Adipose tissue (tissue), 3 donors: Measurements from ENCODE around the gene FLRT1. TPM values are rescaled to one million over a fixed set of nuclear protein-coding genes. Genes with fewer than 3 reads are reported as not detected.

ENCODE experiments used
- H3K27ac ChIP-seq: one replicate; pipeline ENCODE4 v1.5.1; 2013; ENCODE audit warnings: low read depth, low read length
- WGBS, 3 donors: extraction: QIAGEN DNeasy Blood & Tissue Kit; methylation state at CpG; one replicate each; pipeline ENCODE4 v1.1.7; 2013; 5-methylcytosine and 5-hydroxymethylcytosine counted together
- polyA plus RNA-seq, 3 donors: library from polyadenylated mRNA; stranded (reverse); fragments of 200-250 nt; gene quantifications; one replicate each; pipeline ENCODE4 v1.2.3, GENCODE V29; 2013
- donor health status: healthy with polysubstance abuse.
- donor health status: Bipolar disorder and iron deficiency.
- donor health status: healthy.

The FLRT1 gene
- polyA plus RNA-seq, 3 donors = 0.10 to 0.14 (median 0.11) TPM

GRCh38 chr11:64003807-64004589 is 31.7 kb upstream of the FLRT1 start:
- WGBS, 3 donors = 56 to 73% (median 58%) methylated on average over 23 of the region's 23 CpGs

DNA sequence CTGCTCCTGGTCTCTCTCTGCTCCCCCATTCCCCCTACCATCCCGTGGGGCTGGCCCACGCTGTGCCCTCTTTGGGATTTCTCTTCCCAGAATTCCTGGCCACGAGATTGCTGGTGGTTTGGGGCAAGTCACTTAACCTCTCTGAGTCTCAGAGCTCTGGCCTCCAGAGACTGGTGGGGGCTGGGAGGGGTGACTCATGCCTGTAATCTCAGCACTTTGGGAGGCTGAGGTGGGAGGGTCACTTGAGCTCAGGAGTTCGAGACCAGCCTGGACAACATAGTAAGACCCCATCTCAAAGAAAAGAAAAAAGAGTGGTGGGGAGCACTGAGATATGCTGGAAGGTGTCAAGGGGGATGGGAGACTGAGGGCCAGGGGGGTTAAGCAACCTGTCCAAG is 31.1 kb upstream of the FLRT1 start:
- 74 to 80% (median 79%) methylated on average over 4 of the region's 4 CpGs for WGBS, 3 donors
- no peak overlapping the region for H3K27ac ChIP-seq

More at GRCh38 chr11:64003807-64004589, 31.7 kb upstream of the FLRT1 start:
- H3K27ac ChIP-seq = no peak overlapping the region

GRCh38 chr11:64005691-64006090 is 30.0 kb upstream of the FLRT1 start:
- WGBS, 3 donors = 88 to 91% (median 91%) methylated on average over 4 of the region's 4 CpGs

GRCh38 chr11:64006398-64006797 is 29.3 kb upstream of the FLRT1 start:
- WGBS, 3 donors = 70 to 77% (median 74%) methylated on average over 12 of the region's 12 CpGs
- no peak overlapping the region for H3K27ac ChIP-seq

More at GRCh38 chr11:64005691-64006090, 30.0 kb upstream of the FLRT1 start:
- H3K27ac ChIP-seq = no peak overlapping the region

DNA sequence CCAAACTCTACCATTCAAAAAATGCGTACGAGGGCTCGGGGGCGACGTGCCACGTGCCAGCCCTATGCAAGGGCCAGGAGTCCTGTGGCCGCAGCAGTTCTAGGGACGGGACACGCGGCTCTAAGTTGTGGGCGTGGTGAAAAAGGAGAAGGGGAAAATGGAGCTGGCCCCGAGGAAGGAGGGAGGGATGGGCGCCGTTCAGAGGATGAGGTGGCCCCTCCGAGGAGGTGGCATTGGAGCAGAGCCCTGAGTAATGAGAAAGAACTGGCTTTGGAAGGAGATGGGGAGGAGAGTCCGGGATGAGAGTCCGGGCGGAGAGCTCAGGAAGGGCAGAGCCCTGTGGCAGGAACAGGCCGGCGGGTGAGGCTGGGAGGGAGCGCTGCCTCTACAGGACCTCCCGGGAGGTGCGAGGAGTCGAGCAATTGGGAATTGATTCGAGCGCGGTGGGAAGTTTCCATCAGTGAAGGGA is 28.5 kb upstream of the FLRT1 start:
- H3K27ac ChIP-seq = no peak overlapping the region
- WGBS, 3 donors = 2 to 21% (median 3%) methylated on average over 26 to 27 of the region's 27 CpGs

DNA sequence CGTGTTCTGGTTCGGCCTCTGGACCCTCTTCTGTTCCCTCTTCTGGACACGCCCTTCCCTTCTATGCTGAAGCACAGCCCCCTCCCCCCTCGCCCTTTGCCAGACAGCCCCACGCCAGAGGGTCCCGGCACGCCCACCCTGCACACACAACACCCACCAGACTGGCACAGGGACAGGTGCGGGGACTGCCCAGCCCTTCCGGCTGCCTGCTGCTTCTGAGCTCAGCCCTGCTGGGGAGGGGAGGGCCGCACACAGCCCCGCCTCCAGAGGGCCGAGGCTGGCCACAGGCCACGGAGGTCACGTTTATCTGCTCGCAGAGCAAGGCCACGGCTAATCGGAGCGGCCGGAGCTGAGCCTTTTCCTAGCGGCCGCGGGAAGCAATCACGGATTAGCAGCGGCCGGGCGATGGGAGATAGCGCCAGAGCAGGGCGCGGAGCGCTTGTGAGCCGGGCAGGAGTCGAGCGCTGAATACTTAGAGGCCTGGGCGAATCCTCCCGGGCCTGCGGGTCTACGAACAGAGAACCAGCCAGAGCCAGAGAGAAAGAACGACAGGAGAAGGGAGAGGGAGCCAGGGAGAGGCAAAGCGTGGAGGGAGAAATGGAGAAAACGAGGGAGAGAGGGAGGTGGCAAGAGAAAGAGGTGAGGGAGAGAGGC is 28.0 kb upstream of the FLRT1 start:
- WGBS, 3 donors = 3 to 4% (median 3%) methylated on average over 38 to 40 of the region's 40 CpGs
- no peak overlapping the region for H3K27ac ChIP-seq

GRCh38 chr11:64008283-64008913 is 27.3 kb upstream of the FLRT1 start:
- H3K27ac ChIP-seq = no peak overlapping the region
- WGBS, 3 donors = 87 to 92% (median 90%) methylated on average over 25 to 26 of the region's 26 CpGs

DNA sequence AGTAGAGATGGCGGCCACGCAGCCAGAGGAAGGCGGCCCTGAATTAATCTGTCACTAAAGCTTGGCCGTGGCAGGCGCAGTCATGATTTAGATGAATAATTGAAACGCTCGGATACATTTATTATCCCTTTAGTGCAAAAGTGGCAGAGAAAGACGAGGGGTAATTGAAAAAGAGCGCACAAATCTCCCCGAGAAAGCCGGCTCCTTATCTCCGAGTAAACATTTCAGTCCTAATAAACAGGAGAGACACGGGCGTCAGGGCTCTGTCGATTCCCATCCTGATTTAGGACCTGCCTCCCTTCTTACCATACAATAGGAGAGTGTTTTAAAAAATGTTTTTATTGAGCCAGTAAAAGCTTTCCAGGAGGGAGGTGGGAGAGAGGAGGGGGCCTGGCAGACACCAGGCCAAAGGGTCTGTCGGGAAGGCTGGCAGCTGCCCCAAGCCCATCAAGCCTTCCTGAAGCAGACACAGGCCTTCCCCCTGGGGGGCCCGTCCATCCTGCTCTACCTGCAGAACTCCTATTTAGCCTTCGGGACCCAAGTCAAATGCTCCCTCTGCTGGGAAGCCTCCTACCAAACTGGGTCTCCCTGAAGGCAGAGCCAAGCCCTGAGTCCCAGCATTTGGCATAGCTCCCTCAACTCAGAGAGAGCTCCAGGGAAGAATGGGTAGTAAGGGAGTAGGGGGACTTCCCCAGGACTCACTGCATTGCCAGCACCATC is 26.7 kb upstream of the FLRT1 start:
- no peak overlapping the region for H3K27ac ChIP-seq
- 77 to 93% (median 93%) methylated on average over 18 of the region's 18 CpGs for WGBS, 3 donors

DNA sequence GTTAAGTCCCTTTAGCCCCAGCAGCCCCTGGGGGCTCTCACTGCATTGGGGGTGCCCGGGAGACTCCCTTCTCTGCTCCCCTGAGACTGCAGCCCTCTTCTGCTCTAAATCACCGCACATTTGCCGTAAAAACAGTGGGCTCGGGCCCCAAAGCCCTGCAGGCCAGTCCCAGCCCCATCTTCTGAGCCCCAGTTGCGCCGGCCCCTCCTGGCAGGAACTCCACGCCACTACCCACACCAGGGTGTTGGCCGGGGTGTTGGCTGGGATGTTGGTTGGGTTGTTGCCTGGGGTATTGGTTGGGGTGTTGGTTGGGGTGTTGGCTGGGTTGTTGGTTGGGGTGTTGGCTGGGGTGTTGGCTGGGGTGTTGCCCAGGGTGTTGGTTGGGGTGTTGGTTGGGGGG is 26.0 kb upstream of the FLRT1 start:
- H3K27ac ChIP-seq = no peak overlapping the region
- WGBS, 3 donors = 94 to 98% (median 95%) methylated on average over 8 of the region's 8 CpGs

DNA sequence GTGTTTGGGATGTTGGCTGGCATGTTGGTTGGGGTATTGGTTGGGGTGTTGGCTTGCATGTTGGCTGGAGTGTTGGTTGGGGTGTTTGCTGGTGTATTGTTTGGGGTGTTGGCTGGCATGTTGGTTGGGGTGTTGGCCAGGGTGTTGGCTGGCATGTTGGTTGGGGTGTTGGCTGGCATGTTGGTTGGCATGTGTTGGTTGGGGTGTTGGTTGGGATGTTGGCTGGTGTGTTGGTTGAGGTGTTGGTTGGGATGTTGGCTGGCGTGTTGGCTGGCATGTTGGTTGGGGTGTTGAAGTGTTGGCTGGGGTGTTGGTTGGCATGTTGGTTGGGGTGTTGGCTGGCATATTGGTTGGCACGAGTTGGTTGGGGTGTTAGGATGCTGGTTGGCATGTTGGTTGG is 24.9 kb upstream of the FLRT1 start:
- H3K27ac ChIP-seq = no peak overlapping the region
- 93 to 100% (median 97%) methylated on average over 2 of the region's 2 CpGs for WGBS, 3 donors

- 72 to 93% (median 93%) methylated on average over 8 of the region's 8 CpGs for whole genome bisulfite sequencing, 3 donors
- H3K27ac ChIP-seq = no peak overlapping the region
These were observed 24.4 kb upstream of the FLRT1 start for GRCh38 chr11:64011371-64011770.

GRCh38 chr11:64013141-64013896 is 22.4 kb upstream of the FLRT1 start:
- 92 to 94% (median 93%) methylated on average over 16 of the region's 16 CpGs for WGBS, 3 donors
- H3K27ac ChIP-seq = no peak overlapping the region

DNA sequence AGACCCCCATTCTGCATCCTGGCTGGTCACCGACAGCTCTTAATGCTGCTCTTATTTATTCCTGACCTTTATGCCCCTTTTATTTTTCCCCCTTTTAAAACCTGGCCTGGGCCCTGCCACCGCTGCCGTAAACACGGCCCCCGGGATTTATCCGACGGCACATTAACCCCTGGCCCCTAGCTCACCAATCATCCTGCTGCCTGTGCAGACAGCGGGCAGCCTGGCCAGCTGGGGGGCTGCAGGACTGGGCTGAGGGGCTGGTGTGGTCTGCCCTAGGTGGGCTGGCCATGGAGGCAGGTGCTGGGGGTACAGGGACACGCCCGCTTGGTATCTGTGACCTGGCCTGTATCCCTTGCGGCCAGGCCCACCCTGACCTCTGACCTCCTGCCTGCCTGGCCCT is 21.4 kb upstream of the FLRT1 start:
- WGBS, 3 donors = 86 to 89% (median 87%) methylated on average over 11 of the region's 11 CpGs
- no peak overlapping the region for H3K27ac ChIP-seq

DNA sequence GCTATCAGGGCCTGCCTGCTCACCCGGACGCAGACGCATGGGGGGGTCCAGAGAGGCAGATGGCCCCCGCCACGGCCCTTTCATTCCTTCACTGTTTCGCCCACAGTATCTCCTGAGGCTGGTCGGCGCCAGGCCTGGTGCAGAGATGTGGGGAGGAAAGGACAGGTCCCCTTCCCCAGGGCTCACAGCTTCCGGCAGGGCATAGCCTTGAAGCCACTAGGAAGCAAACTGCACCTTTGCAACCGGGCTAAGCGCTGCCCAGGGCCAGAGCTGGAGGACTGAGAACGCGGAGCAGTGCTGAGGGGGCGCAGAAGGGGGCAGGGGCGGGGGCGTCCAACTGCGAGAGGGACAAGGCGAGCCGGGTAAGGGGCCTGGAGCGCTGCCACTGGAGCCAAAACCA is 20.2 kb upstream of the FLRT1 start:
- 87 to 95% (median 91%) methylated on average over 20 of the region's 20 CpGs for WGBS, 3 donors
- no peak overlapping the region for H3K27ac ChIP-seq

DNA sequence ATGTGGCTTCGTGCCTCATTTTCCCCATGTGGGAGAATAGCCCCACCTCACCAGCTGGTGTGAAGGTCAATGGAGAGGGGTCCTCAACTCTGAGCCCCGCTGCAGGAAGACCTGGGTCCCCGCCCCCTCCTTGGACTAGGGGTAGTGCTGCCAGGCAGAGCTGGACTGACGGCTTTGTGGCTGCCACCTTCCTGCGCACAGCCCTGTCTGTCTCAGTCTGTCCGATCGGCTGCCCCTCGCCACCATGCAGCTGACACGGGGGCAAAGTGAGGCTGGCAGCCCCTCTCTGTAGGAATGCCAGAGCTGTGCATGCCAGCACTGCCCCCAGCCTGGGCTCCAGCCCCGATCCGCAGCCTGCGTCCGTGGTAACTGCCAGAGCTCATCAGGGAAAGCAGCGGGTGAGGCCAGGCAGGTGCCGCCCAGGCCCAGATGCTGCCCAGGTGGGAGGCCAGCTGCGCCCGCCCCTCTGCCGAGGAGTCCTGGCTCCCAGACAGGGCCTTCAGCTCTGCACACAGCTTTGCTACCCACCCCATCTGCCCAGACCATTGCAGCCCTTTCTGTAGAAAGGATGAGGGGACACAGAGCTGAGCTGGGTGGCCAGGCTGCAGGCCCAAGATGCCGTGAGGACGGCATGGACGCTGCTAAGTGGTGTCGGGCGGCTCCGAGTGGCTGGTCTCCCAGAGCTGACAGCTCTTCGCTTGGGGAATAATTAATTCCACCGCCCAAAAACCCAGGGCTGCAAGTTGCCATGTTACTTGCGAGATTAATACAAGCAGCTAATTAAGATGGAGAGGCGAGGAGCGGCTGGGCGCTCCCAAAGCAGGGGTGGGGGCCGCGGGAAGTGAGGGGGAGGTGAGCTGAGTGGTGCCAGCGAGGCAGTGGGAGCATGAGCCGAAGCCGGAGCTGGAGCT is 19.5 kb upstream of the FLRT1 start:
- H3K27ac ChIP-seq = no peak overlapping the region
- WGBS, 3 donors = 88 to 94% (median 93%) methylated on average over 35 of the region's 35 CpGs

DNA sequence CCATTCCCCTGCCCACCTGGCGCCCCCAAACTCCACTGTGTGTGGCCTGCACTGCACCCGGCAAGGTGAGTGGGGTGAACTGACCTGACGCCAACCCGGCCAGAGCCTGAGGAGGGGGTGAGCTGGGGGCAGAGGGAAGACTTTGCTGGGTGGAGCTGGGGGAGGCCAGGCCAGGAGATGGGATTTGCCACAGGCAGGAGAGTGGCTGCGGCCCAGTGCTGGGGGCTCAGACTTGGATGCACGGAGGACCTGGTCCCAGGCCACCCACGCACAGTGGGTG is 17.8 kb upstream of the FLRT1 start:
- WGBS, 3 donors = 79 to 83% (median 82%) methylated on average over 7 of the region's 7 CpGs
- H3K27ac ChIP-seq = no peak overlapping the region

DNA sequence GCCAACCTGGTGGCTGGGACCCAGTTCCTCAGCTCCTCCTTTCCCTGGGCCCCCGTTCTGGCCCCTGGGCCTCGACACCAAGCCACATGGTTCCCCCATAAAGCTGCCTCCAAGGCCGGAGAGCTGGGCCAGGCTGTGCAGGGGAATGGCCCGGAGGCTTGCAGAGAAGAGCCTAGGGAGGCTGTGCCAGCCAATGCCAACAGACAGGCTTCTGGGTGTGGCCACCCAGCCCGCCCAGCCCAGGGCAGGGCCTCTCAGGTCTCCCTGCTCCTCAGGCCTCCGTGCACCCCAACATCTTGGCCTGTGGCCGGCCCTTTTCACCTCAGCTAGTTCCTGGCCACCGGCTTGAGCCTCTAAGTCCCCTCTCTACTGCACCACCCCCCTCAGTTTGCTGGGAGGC is 17.4 kb upstream of the FLRT1 start:
- 75 to 89% (median 80%) methylated on average over 7 to 8 of the region's 8 CpGs for WGBS, 3 donors
- no peak overlapping the region for H3K27ac ChIP-seq
